ENCODE results near the gene LEF1. TPM values are rescaled to one million over a fixed set of nuclear protein-coding genes. Genes with fewer than 3 reads are reported as not detected.
"Not testable (repeated sequence)": the region's sequence is repeated elsewhere in the genome, so short reads cannot be mapped to it uniquely, and the experiment has no call there.

The LEF1 gene
- total RNA-seq, 1 donor from 2014 or later, result 1.1 TPM

GRCh38 chr4:108054025-108054638, 114.6 kb downstream of the LEF1 start:
- ATAC-seq (ENCODE audit: low read depth) (no peak), DNase-seq (no peak)
- no peak overlapping the region for H3K4me3 Mint-ChIP-seq
- H3K9me3 Mint-ChIP-seq, result no peaks in the 10 kb centered on the region
- intact Hi-C loops (cut with micrococcal nuclease), result no loop called here
- H3K27me3 Mint-ChIP-seq, result no peaks in the 10 kb centered on the region
- CTCF ChIA-PET, result no interaction called here
- no peaks in the 10 kb centered on the region for H3K36me3 Mint-ChIP-seq (ENCODE audit: low read depth)
- POLR2A ChIA-PET, result no interaction called here
- H3K27ac Mint-ChIP-seq, result no peak overlapping the region
- no peaks in the 10 kb centered on the region for H3K4me1 Mint-ChIP-seq
- TF ChIP-seq CTCF (IDR thresholded peaks at IDR 0.05), result no peak

GRCh38 chr4:108053251-108053711, 115.5 kb downstream of the LEF1 start:
- DNase-seq (no peak), ATAC-seq (ENCODE audit: low read depth) (no peak)
- POLR2A ChIA-PET, result no interaction called here
- no peaks in the 10 kb centered on the region for H3K36me3 Mint-ChIP-seq (ENCODE audit: low read depth)
- no peak for TF ChIP-seq CTCF (IDR thresholded peaks at IDR 0.05)
- H3K4me1 Mint-ChIP-seq, result no peaks in the 10 kb centered on the region
- H3K27ac Mint-ChIP-seq, result no peak overlapping the region
- no peaks in the 10 kb centered on the region for H3K27me3 Mint-ChIP-seq
- H3K9me3 Mint-ChIP-seq, result no peaks in the 10 kb centered on the region
- intact Hi-C loops (cut with micrococcal nuclease), result no loop called here
- CTCF ChIA-PET, result no interaction called here
- no peak overlapping the region for H3K4me3 Mint-ChIP-seq

- Mint-ChIP-seq H3K27ac (no peak overlapping the region), H3K36me3 (ENCODE audit: low read depth) (no peaks in the 10 kb centered on the region), H3K9me3 (no peaks in the 10 kb centered on the region), H3K4me1 (no peaks in the 10 kb centered on the region), H3K4me3 (no peak overlapping the region), H3K27me3 (no peaks in the 10 kb centered on the region)
- ATAC-seq (ENCODE audit: low read depth), result no peak
- POLR2A ChIA-PET, result no interaction called here
- intact Hi-C loops (cut with micrococcal nuclease), result no loop called here
- DNase-seq, result no peak
- CTCF ChIA-PET, result no interaction called here
- no peak for TF ChIP-seq CTCF (IDR thresholded peaks at IDR 0.05)
Measured at GRCh38 chr4:108052558-108053120, 116.1 kb downstream of the LEF1 start.

- DNase-seq, result no peak
- TF ChIP-seq CTCF (IDR thresholded peaks at IDR 0.05), result no peak
- Mint-ChIP-seq H3K27ac (no peak overlapping the region), H3K36me3 (ENCODE audit: low read depth) (no peaks in the 10 kb centered on the region), H3K4me3 (no peak overlapping the region), H3K9me3 (no peaks in the 10 kb centered on the region), H3K27me3 (no peaks in the 10 kb centered on the region), H3K4me1 (no peaks in the 10 kb centered on the region)
- POLR2A ChIA-PET, result no interaction called here
- CTCF ChIA-PET, result no interaction called here
- intact Hi-C loops (cut with micrococcal nuclease), result no loop called here
- ATAC-seq (ENCODE audit: low read depth), result no peak
Measured at GRCh38 chr4:108051343-108051742, 117.4 kb downstream of the LEF1 start.

GRCh38 chr4:108050166-108051111, 118.3 kb downstream of the LEF1 start:
- H3K4me1 Mint-ChIP-seq; H3K4me3 Mint-ChIP-seq; POLR2A ChIA-PET; H3K27ac Mint-ChIP-seq; CTCF ChIA-PET; H3K36me3 Mint-ChIP-seq (ENCODE audit: low read depth); H3K27me3 Mint-ChIP-seq; DNase-seq; intact Hi-C loops (cut with micrococcal nuclease); ATAC-seq (ENCODE audit: low read depth); H3K9me3 Mint-ChIP-seq: not testable (repeated sequence)
